ENCODE results near the gene CYP2C18. TPM values are rescaled to one million over a fixed set of nuclear protein-coding genes. Genes with fewer than 3 reads are reported as not detected.
"Not testable (repeated sequence)": the region's sequence is repeated elsewhere in the genome, so short reads cannot be mapped to it uniquely, and the experiment has no call there.

Gene CYP2C18
- total RNA-seq, 1 donor from 2014 or later, result not detected

DNA sequence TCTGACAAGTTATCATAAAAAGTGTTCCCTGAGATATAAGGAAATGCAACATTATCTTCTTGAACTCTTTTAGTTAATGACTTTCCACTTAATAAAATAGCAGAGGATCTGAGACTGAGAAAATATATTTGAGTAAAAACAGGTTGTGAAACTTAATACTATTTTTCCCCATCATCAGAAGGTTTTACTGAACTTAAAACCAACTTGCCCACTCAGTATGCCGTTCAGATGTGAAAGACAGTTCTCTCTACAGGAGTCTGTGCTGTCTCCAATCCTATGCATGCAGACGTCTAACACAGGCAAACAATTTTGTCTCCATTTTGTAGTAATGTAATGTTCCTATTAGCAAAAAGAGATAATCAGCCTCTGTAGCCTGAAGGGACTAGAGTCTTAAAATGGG, 38.2 kb upstream of the CYP2C18 start:
- Histone ChIP-seq H4K20me1 (ENCODE audit: insufficient read depth, low read length) (no peaks in the 10 kb centered on the region), H3K27me3 (ENCODE audit: insufficient read depth, low read length) (no peaks in the 10 kb centered on the region), H3K36me3 (ENCODE audit: insufficient read depth, low read length) (no peaks in the 10 kb centered on the region), H3K9ac (ENCODE audit: low read length) (no peak overlapping the region), H3K9me3 (ENCODE audit: insufficient read depth, low read depth, low read length) (no peaks in the 10 kb centered on the region), H2AFZ (ENCODE audit: low read depth, low read length) (no peak overlapping the region), H3K4me3 (ENCODE audit: insufficient read depth, low read depth, low read length) (no peak overlapping the region), H3K4me2 (ENCODE audit: low read length) (no peak overlapping the region), H3K4me1 (ENCODE audit: insufficient read depth, low read length) (no peaks in the 10 kb centered on the region), H3K79me2 (ENCODE audit: insufficient read depth, low read length) (no peaks in the 10 kb centered on the region), H3K27ac (ENCODE audit: low read depth, low read length) (no peak overlapping the region)
- Mint-ChIP-seq H3K27me3 (ENCODE audit: low read depth, unreplicated experiment) (no peaks in the 10 kb centered on the region), H3K9me3 (ENCODE audit: unreplicated experiment) (peaks cover 2% of the 10 kb centered on the region), H3K4me3 (ENCODE audit: unreplicated experiment) (no peak overlapping the region), H3K36me3 (ENCODE audit: low read depth, unreplicated experiment) (no peaks in the 10 kb centered on the region), H3K4me1 (ENCODE audit: low read depth, unreplicated experiment) (peaks cover 6% of the 10 kb centered on the region), H3K27ac (ENCODE audit: unreplicated experiment) (no peak overlapping the region)
- TF ChIP-seq, protein P1, sequence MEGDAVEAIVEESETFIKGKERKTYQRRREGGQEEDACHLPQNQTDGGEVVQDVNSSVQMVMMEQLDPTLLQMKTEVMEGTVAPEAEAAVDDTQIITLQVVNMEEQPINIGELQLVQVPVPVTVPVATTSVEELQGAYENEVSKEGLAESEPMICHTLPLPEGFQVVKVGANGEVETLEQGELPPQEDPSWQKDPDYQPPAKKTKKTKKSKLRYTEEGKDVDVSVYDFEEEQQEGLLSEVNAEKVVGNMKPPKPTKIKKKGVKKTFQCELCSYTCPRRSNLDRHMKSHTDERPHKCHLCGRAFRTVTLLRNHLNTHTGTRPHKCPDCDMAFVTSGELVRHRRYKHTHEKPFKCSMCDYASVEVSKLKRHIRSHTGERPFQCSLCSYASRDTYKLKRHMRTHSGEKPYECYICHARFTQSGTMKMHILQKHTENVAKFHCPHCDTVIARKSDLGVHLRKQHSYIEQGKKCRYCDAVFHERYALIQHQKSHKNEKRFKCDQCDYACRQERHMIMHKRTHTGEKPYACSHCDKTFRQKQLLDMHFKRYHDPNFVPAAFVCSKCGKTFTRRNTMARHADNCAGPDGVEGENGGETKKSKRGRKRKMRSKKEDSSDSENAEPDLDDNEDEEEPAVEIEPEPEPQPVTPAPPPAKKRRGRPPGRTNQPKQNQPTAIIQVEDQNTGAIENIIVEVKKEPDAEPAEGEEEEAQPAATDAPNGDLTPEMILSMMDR (IDR thresholded peaks at IDR 0.05; ENCODE audit: insufficient read depth, low read depth, low read length), result no peak
- TF ChIP-seq EZH2 (IDR thresholded peaks at IDR 0.05; ENCODE audit: insufficient read depth, low read length), result no peak
- FAIRE-seq, result no peak
- no peak for DNase-seq (ENCODE audit: low read depth)

DNA sequence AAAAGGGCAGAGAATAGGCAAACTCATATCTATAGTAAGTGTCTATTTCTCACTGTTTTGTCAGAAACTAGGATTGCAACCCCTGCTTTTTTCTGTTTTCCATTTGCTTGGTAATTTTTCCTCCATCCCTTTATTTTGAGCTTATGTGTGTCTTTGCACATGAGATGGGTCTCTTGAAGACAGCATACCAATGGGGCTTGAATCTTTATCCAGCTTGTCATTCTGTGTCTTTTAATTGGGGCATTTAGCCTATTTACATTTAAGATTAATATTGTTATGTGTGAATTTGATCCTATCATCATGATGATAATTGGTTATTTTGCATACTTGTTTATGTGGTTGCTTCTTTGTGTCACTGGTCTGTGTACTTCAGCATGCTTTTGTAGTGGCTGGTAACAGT, 28.3 kb upstream of the CYP2C18 start:
- not testable (repeated sequence) for H3K4me1 ChIP-seq (ENCODE audit: insufficient read depth, low read length); H3K4me3 Mint-ChIP-seq (ENCODE audit: unreplicated experiment); H3K4me3 ChIP-seq (ENCODE audit: insufficient read depth, low read depth, low read length); H3K27ac Mint-ChIP-seq (ENCODE audit: unreplicated experiment); H3K27ac ChIP-seq (ENCODE audit: low read depth, low read length); H3K36me3 ChIP-seq (ENCODE audit: insufficient read depth, low read length); FAIRE-seq; H3K4me2 ChIP-seq (ENCODE audit: low read length); H3K4me1 Mint-ChIP-seq (ENCODE audit: low read depth, unreplicated experiment); H3K9ac ChIP-seq (ENCODE audit: low read length); H2AFZ ChIP-seq (ENCODE audit: low read depth, low read length); H3K9me3 ChIP-seq (ENCODE audit: insufficient read depth, low read depth, low read length); H3K27me3 ChIP-seq (ENCODE audit: insufficient read depth, low read length); H3K36me3 Mint-ChIP-seq (ENCODE audit: low read depth, unreplicated experiment); H3K27me3 Mint-ChIP-seq (ENCODE audit: low read depth, unreplicated experiment); H3K79me2 ChIP-seq (ENCODE audit: insufficient read depth, low read length); H4K20me1 ChIP-seq (ENCODE audit: insufficient read depth, low read length); DNase-seq (ENCODE audit: low read depth)
- H3K9me3 Mint-ChIP-seq (ENCODE audit: unreplicated experiment), result peaks cover 10% of the 10 kb centered on the region

DNA sequence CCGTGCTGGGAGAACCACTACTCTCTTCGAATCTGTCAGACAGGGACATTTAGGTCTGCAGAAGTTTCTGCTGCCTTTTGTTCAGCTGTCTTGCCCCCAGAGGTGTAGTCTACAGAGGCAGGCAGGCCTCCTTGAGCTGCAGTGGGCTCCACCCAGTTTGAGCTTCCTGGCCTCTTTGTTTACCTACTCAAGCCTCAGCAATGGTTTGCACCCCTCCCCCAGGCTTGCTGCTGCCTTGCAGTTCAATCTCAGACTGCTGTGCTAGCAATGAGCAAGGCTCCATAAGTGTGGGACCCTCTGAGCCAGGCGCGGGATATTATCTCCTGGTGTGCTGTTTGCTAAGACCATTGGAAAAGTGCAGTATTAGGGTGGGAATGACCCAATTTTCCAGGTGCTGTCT, 20.5 kb upstream of the CYP2C18 start:
- not testable (repeated sequence) for H3K27me3 Mint-ChIP-seq (ENCODE audit: low read depth, unreplicated experiment); H3K4me1 Mint-ChIP-seq (ENCODE audit: low read depth, unreplicated experiment); H2AFZ ChIP-seq (ENCODE audit: low read depth, low read length); H3K4me3 ChIP-seq (ENCODE audit: insufficient read depth, low read depth, low read length); H3K4me3 Mint-ChIP-seq (ENCODE audit: unreplicated experiment); H3K4me1 ChIP-seq (ENCODE audit: insufficient read depth, low read length); H3K9me3 Mint-ChIP-seq (ENCODE audit: unreplicated experiment); H3K27ac ChIP-seq (ENCODE audit: low read depth, low read length); FAIRE-seq; H3K79me2 ChIP-seq (ENCODE audit: insufficient read depth, low read length); H3K36me3 ChIP-seq (ENCODE audit: insufficient read depth, low read length); H3K36me3 Mint-ChIP-seq (ENCODE audit: low read depth, unreplicated experiment); H3K4me2 ChIP-seq (ENCODE audit: low read length); H3K9me3 ChIP-seq (ENCODE audit: insufficient read depth, low read depth, low read length); DNase-seq (ENCODE audit: low read depth); H3K9ac ChIP-seq (ENCODE audit: low read length); H4K20me1 ChIP-seq (ENCODE audit: insufficient read depth, low read length); H3K27me3 ChIP-seq (ENCODE audit: insufficient read depth, low read length); H3K27ac Mint-ChIP-seq (ENCODE audit: unreplicated experiment)
